PFSK-1 (cell line): Measurements from ENCODE around the gene C1orf35.
A peak's percentile ranks its signal among the peaks of the same experiment; 100 is the strongest.

ENCODE experiments used
- FOXP2 ChIP-seq: optimal IDR thresholded peaks from 2 replicates; pipeline ENCODE3; 2011; ENCODE audit warnings: borderline replicate concordance, control low read depth, inconsistent platforms; ENCODE audit not compliant: insufficient read depth; ENCODE audit errors: extremely low read length, extremely low read depth
- POLR2AphosphoS5 ChIP-seq: IDR thresholded peaks from 2 replicates; pipeline ENCODE4 v1.6.1; 2012; ENCODE audit warnings: low read depth, mild to moderate bottlenecking, control low read depth, low read length, moderate library complexity
- SIN3A ChIP-seq: IDR thresholded peaks from 2 replicates; pipeline ENCODE4 v1.6.1; 2012; ENCODE audit warnings: mild to moderate bottlenecking, low read length, moderate library complexity, borderline replicate concordance; ENCODE audit not compliant: insufficient read depth
- TAF1 ChIP-seq: IDR thresholded peaks from 2 replicates; pipeline ENCODE4 v1.6.1; 2012; ENCODE audit warnings: low read length, control low read depth, borderline replicate concordance; ENCODE audit not compliant: insufficient read depth
- TF ChIP-seq, protein P1 (sequence below), 2 experiments: IDR thresholded peaks; 2 replicates each; pipeline versions ENCODE4 v1.6.1 to v1.8.0; 2011 to 2012; ENCODE audit warnings: low read depth in 2 of 2, low read length in 2 of 2, control low read depth in 1 of 2, inconsistent platforms in 1 of 2, mild to moderate bottlenecking in 1 of 2, moderate library complexity in 1 of 2; ENCODE audit not compliant: insufficient read depth in 1 of 2

C1orf35 gene

GRCh38 chr1:228142701-228143136 is 39.6 kb upstream of the C1orf35 start:
- TF ChIP-seq FOXP2 = no peak
- no peak for TF ChIP-seq SIN3A
- TF ChIP-seq, protein P1, sequence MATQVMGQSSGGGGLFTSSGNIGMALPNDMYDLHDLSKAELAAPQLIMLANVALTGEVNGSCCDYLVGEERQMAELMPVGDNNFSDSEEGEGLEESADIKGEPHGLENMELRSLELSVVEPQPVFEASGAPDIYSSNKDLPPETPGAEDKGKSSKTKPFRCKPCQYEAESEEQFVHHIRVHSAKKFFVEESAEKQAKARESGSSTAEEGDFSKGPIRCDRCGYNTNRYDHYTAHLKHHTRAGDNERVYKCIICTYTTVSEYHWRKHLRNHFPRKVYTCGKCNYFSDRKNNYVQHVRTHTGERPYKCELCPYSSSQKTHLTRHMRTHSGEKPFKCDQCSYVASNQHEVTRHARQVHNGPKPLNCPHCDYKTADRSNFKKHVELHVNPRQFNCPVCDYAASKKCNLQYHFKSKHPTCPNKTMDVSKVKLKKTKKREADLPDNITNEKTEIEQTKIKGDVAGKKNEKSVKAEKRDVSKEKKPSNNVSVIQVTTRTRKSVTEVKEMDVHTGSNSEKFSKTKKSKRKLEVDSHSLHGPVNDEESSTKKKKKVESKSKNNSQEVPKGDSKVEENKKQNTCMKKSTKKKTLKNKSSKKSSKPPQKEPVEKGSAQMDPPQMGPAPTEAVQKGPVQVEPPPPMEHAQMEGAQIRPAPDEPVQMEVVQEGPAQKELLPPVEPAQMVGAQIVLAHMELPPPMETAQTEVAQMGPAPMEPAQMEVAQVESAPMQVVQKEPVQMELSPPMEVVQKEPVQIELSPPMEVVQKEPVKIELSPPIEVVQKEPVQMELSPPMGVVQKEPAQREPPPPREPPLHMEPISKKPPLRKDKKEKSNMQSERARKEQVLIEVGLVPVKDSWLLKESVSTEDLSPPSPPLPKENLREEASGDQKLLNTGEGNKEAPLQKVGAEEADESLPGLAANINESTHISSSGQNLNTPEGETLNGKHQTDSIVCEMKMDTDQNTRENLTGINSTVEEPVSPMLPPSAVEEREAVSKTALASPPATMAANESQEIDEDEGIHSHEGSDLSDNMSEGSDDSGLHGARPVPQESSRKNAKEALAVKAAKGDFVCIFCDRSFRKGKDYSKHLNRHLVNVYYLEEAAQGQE (IDR thresholded peaks at IDR 0.05; ENCODE audit: insufficient read depth in 1 of 2, low read depth in 2 of 2, low read length in 2 of 2) = no peak
- TF ChIP-seq POLR2AphosphoS5 = no peak
- no peak for TF ChIP-seq TAF1

DNA sequence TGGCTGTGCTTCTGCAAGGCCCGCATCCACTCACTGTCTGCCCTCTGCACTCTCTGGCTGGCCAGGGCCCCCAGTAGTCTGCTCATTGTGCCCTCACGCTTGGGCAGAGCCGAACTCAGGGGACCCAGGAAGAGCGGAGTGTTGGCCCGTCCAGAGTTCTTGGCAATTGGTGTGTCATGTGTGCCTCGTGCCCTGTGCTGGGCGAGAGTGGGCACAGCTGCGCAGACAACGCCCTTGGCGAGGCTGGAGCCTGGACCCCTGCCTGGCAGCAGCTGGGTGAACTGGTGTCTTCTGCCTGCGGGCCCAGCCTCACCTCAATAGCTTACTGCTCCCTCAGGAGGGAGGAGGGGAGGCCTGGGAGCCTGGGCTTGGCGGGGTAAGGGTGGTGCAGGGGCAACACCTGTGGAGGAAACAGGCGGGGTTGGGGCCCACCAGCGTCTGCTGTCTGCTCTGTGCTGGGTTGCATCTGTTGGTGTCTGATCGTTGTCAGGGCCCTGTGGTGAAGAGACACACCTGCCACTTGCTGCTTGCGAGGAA is 39.1 kb upstream of the C1orf35 start:
- TF ChIP-seq SIN3A (no peak), POLR2AphosphoS5 (no peak)
- TF ChIP-seq, protein P1 (IDR thresholded peaks at IDR 0.05; ENCODE audit: insufficient read depth in 1 of 2, low read depth in 2 of 2, low read length in 2 of 2) = no peak

DNA sequence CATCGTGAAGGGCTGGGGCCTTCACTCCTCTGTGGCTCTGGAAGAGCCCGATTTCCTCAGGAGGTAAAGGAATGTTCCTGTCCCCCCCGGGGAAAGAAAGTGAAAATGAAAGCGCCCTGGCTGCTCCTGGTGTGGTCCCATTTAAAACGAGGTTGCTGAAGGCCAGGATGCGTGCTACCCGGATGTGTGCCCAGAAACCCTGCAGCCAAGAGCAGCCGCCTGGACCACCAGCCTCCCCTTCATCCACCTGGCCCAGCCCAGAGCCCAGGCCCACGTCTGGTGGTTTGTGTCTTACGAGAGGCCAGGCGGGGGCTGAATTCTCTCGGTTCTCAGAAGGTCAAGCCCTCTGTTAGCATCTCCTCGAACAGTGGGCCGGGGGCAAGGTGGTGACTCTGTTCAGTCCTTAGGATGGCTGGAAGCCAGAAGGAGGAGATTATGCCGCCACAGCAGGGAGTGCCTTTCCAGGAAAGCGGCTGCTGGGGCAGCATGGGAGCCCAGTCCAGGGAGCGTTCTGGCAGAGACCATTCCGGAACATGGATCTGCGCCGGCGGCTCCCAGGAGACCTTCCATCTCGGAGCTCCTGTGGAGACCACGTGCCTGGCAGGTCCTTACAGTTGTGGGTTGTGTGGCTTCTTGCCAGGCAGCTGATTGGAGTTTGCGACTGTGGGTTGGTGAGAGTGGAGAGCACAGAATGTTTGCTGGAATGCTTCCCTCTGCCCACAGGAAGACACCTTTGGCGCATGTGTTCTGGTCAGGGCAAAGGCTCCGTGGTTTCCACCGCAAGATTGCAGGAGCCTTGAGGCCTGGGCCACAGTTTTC is 38.3 kb upstream of the C1orf35 start:
- 0 out of 2 replicates have a peak, but pooled peaks have one; percentile 16 for TF ChIP-seq SIN3A
- no peak for TF ChIP-seq TAF1

- TF ChIP-seq POLR2AphosphoS5 (no peak), SIN3A (no peak), FOXP2 (no peak), TAF1 (no peak)
- TF ChIP-seq, protein P1 (IDR thresholded peaks at IDR 0.05; ENCODE audit: insufficient read depth in 1 of 2, low read depth in 2 of 2, low read length in 2 of 2) = no peak
Measured at GRCh38 chr1:228140724-228141225, 37.6 kb upstream of the C1orf35 start.

DNA sequence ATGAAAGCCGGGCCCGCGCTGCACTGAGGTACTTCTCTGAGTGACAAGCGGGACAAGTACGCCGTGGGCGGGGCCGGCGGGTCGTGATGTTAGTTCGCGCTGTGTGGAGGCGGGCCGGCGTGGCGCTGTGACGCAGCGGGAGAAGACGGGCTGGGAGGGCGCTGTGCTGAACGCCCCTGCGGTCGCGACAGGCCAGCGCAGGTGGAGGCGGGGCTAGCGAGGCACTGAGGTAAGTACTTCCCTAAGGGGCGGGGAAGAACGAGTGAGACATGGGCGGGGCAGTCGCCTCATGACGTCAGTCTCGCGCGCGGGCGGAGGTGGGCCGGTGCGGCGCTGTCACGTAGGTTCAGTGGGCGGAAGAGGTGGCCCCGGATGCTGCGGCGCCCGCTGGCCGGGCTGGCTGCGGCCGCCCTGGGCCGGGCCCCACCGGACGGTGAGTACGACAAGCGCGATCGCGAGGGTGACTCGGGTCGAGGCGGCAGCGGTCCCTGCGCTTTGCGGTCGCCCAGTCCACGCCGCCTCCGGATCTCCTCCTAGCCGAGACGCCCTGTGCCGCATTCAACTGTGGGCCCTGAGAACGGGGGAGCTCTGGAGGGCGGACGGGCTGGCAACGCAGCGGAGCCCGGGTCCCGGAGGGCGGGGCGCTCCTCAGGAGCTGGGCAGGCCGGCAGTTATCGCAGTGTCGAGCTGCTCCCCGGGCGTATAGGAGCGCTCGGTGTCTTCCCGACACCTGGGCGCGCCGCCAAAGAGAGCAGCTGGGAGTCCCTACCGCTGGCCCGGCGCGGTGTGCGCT is 37.0 kb upstream of the C1orf35 start, which contains the start of gene GUK1:
Gene GUK1, plus strand, starts transcription at position 349 of the 793 bp plus-strand sequence. Its CDS starts 24 bp downstream, at position 373.
- TF ChIP-seq SIN3A (0 out of 2 replicates have a peak, but pooled peaks have one; percentile 8), FOXP2 (no peak), POLR2AphosphoS5 (peak; percentile 71), TAF1 (peak; percentile 85)
- TF ChIP-seq, protein P1 (IDR thresholded peaks at IDR 0.05; ENCODE audit: insufficient read depth in 1 of 2, low read depth in 2 of 2, low read length in 2 of 2) = no peak
